Neuron (in vitro differentiated cells): ENCODE data around the gene TCERG1.

Experiments used
- H2AFZ ChIP-seq: one replicate; pipeline ENCODE4 v1.6.1; 2013; ENCODE audit warnings: low read depth, mild to moderate bottlenecking, inconsistent platforms, low read length, moderate library complexity
- H3K27me3 ChIP-seq: one replicate; pipeline ENCODE4 v1.6.1; 2013; ENCODE audit warnings: low read length; ENCODE audit not compliant: insufficient read depth
- H3K36me3 ChIP-seq: one replicate; pipeline ENCODE4 v1.6.1; 2013; ENCODE audit warnings: low read length; ENCODE audit not compliant: insufficient read depth
- H3K4me1 ChIP-seq: one replicate; pipeline ENCODE4 v1.6.1; 2013; ENCODE audit warnings: low read length; ENCODE audit not compliant: insufficient read depth
- H3K4me3 ChIP-seq: 2 replicates; pipeline ENCODE4 v1.5.1; 2013; ENCODE audit warnings: mild to moderate bottlenecking, low read length, moderate library complexity
- H3K9me3 ChIP-seq: one replicate; pipeline ENCODE4 v1.6.1; 2013; ENCODE audit warnings: low read length

The TCERG1 gene

GRCh38 chr5:146515473-146516150, 68.5 kb downstream of the TCERG1 start:
- H3K4me1 ChIP-seq, result no peaks in the 10 kb centered on the region
- peaks cover 18% of the 10 kb centered on the region for H3K36me3 ChIP-seq
- no peaks in the 10 kb centered on the region for H3K27me3 ChIP-seq
- no peak overlapping the region for H3K4me3 ChIP-seq
- no peaks in the 10 kb centered on the region for H3K9me3 ChIP-seq
- H2AFZ ChIP-seq, result no peak overlapping the region

- no peaks in the 10 kb centered on the region for H3K9me3 ChIP-seq
- no peak within 1 kb of the TSS for H3K4me3 ChIP-seq
- H3K4me1 ChIP-seq, result no peaks in the 10 kb centered on the region
- H2AFZ ChIP-seq, result no peak within 1 kb of the TSS
- H3K27me3 ChIP-seq, result no peaks in the 10 kb centered on the region
- peaks cover 14% of the 10 kb centered on the region for H3K36me3 ChIP-seq
Observed at GRCh38 chr5:146516151-146516475, 69.0 kb downstream of the TCERG1 start, which contains the start of gene GPR151. TSS of gene GPR151 (minus strand) at chr5:146516190. CDS start at chr5:146516113, 77 bp downstream.

- Histone ChIP-seq H2AFZ (no peak overlapping the region), H3K36me3 (no peaks in the 10 kb centered on the region), H3K4me3 (no peak overlapping the region), H3K27me3 (no peaks in the 10 kb centered on the region), H3K9me3 (no peaks in the 10 kb centered on the region), H3K4me1 (no peaks in the 10 kb centered on the region)
Observed at GRCh38 chr5:146519554-146519953, 72.4 kb downstream of the TCERG1 start.

- Histone ChIP-seq H3K4me3 (no peak overlapping the region), H2AFZ (no peak overlapping the region), H3K27me3 (no peaks in the 10 kb centered on the region)
Observed at GRCh38 chr5:146520731-146521130, 73.6 kb downstream of the TCERG1 start.

GRCh38 chr5:146521403-146522106, 74.4 kb downstream of the TCERG1 start:
- Histone ChIP-seq H3K4me3 (no peak overlapping the region), H3K4me1 (no peaks in the 10 kb centered on the region), H3K9me3 (no peaks in the 10 kb centered on the region), H3K27me3 (no peaks in the 10 kb centered on the region), H3K36me3 (no peaks in the 10 kb centered on the region), H2AFZ (no peak overlapping the region)

More at GRCh38 chr5:146520731-146521130, 73.6 kb downstream of the TCERG1 start:
- H3K36me3 ChIP-seq, result no peaks in the 10 kb centered on the region
- no peaks in the 10 kb centered on the region for H3K9me3 ChIP-seq
- no peaks in the 10 kb centered on the region for H3K4me1 ChIP-seq

GRCh38 chr5:146523698-146524097, 76.6 kb downstream of the TCERG1 start:
- Histone ChIP-seq H3K4me3 (no peak overlapping the region), H3K9me3 (no peaks in the 10 kb centered on the region), H3K36me3 (no peaks in the 10 kb centered on the region), H2AFZ (no peak overlapping the region), H3K27me3 (no peaks in the 10 kb centered on the region), H3K4me1 (no peaks in the 10 kb centered on the region)

GRCh38 chr5:146527785-146528184, 80.7 kb downstream of the TCERG1 start:
- H3K36me3 ChIP-seq, result no peaks in the 10 kb centered on the region
- H3K4me3 ChIP-seq, result no peak overlapping the region
- H3K27me3 ChIP-seq, result no peaks in the 10 kb centered on the region
- H3K9me3 ChIP-seq, result no peaks in the 10 kb centered on the region
- no peak overlapping the region for H2AFZ ChIP-seq
- H3K4me1 ChIP-seq, result peaks cover 2% of the 10 kb centered on the region

GRCh38 chr5:146528236-146528635, 81.1 kb downstream of the TCERG1 start:
- H3K4me3 ChIP-seq, result no peak overlapping the region
- H2AFZ ChIP-seq, result no peak overlapping the region
- H3K36me3 ChIP-seq, result no peaks in the 10 kb centered on the region
- H3K4me1 ChIP-seq, result peaks cover 2% of the 10 kb centered on the region
- H3K27me3 ChIP-seq, result no peaks in the 10 kb centered on the region
- H3K9me3 ChIP-seq, result no peaks in the 10 kb centered on the region

- Histone ChIP-seq H2AFZ (no peak overlapping the region), H3K4me3 (no peak overlapping the region), H3K36me3 (no peaks in the 10 kb centered on the region), H3K9me3 (no peaks in the 10 kb centered on the region), H3K27me3 (no peaks in the 10 kb centered on the region), H3K4me1 (peaks cover 15% of the 10 kb centered on the region)
Observed at GRCh38 chr5:146529984-146530383, 82.9 kb downstream of the TCERG1 start.

GRCh38 chr5:146533260-146533857, 86.2 kb downstream of the TCERG1 start:
- Histone ChIP-seq H3K9me3 (no peaks in the 10 kb centered on the region), H3K4me3 (no peak overlapping the region), H2AFZ (no peak overlapping the region), H3K36me3 (no peaks in the 10 kb centered on the region), H3K27me3 (no peaks in the 10 kb centered on the region), H3K4me1 (peaks cover 15% of the 10 kb centered on the region)

GRCh38 chr5:146533882-146534281, 86.7 kb downstream of the TCERG1 start:
- peaks cover 15% of the 10 kb centered on the region for H3K4me1 ChIP-seq
- no peak overlapping the region for H3K4me3 ChIP-seq
- no peaks in the 10 kb centered on the region for H3K9me3 ChIP-seq

GRCh38 chr5:146538432-146538831, 91.3 kb downstream of the TCERG1 start:
- H3K36me3 ChIP-seq, result no peaks in the 10 kb centered on the region
- no peaks in the 10 kb centered on the region for H3K27me3 ChIP-seq
- no peak overlapping the region for H3K4me3 ChIP-seq

More at GRCh38 chr5:146533882-146534281, 86.7 kb downstream of the TCERG1 start:
- no peak overlapping the region for H2AFZ ChIP-seq
- H3K36me3 ChIP-seq, result no peaks in the 10 kb centered on the region
- H3K27me3 ChIP-seq, result no peaks in the 10 kb centered on the region

GRCh38 chr5:146539973-146540372, 92.8 kb downstream of the TCERG1 start:
- H3K4me1 ChIP-seq, result peaks cover 10% of the 10 kb centered on the region
- no peaks in the 10 kb centered on the region for H3K36me3 ChIP-seq
- H3K27me3 ChIP-seq, result no peaks in the 10 kb centered on the region
- H2AFZ ChIP-seq, result no peak overlapping the region
- no peak overlapping the region for H3K4me3 ChIP-seq
- H3K9me3 ChIP-seq, result no peaks in the 10 kb centered on the region

More at GRCh38 chr5:146538432-146538831, 91.3 kb downstream of the TCERG1 start:
- Histone ChIP-seq H2AFZ (no peak overlapping the region), H3K4me1 (peaks cover 21% of the 10 kb centered on the region), H3K9me3 (no peaks in the 10 kb centered on the region)
